GM23338 (cell line): ENCODE data around the gene NDN. TPM values are rescaled to one million over a fixed set of nuclear protein-coding genes. Genes with fewer than 3 reads are reported as not detected.

ENCODE experiments used
- ATAC-seq: fragments of 200-7000 bp; cut with Tn5 transposase; 3 replicates; pipeline ENCODE4 v1.9.1; 2020
- DNase-seq: peaks from one replicate; pipeline ENCODE4 v3.0.0-alpha.2; 2015; ENCODE audit warnings: low spot score
- H2AFZ ChIP-seq: fragments of 200-600 bp; sonication (generic); 2 replicates; pipeline ENCODE4 v1.8.0; 2016; ENCODE audit warnings: antibody characterized with exemption, mild to moderate bottlenecking, moderate library complexity
- H3F3A ChIP-seq: fragments of 200-600 bp; sonication (generic); replicated peaks from 2 replicates; pipeline ENCODE4 v1.8.0; 2017; ENCODE audit warnings: antibody characterized with exemption, mixed run types, low read depth
- H3K27ac ChIP-seq: fragments of 200-600 bp; sonication (generic); 2 replicates; pipeline ENCODE4 v1.6.1; 2016; ENCODE audit warnings: low read depth
- H3K27me3 ChIP-seq: fragments of 200-600 bp; sonication (generic); 2 replicates; pipeline ENCODE4 v1.8.0; 2016; ENCODE audit warnings: mild to moderate bottlenecking, mixed run types, moderate library complexity; ENCODE audit not compliant: insufficient read depth
- H3K36me3 ChIP-seq: fragments of 200-600 bp; sonication (generic); 2 replicates; pipeline ENCODE4 v1.8.0; 2016; ENCODE audit warnings: mild to moderate bottlenecking; ENCODE audit not compliant: insufficient read depth
- H3K4me1 ChIP-seq: fragments of 200-600 bp; sonication (generic); 2 replicates; pipeline ENCODE4 v1.8.0; 2016; ENCODE audit warnings: mild to moderate bottlenecking, moderate library complexity; ENCODE audit not compliant: insufficient read depth
- H3K4me2 ChIP-seq: fragments of 200-600 bp; sonication (generic); 2 replicates; pipeline ENCODE4 v1.7.1; 2017; ENCODE audit warnings: mixed run types
- H3K4me3 ChIP-seq: fragments of 200-600 bp; sonication (generic); 2 replicates; pipeline ENCODE4 v1.6.1; 2016; ENCODE audit warnings: mixed run types
- H3K79me2 ChIP-seq: fragments of 200-600 bp; sonication (generic); replicated peaks from 2 replicates; pipeline ENCODE4 v1.8.0; 2017; ENCODE audit warnings: mild to moderate bottlenecking; ENCODE audit not compliant: insufficient read depth
- H3K9me2 ChIP-seq: fragments of 200-600 bp; sonication (generic); 2 replicates; pipeline ENCODE4 v1.8.0; 2017; ENCODE audit not compliant: insufficient read depth
- H4K20me1 ChIP-seq: fragments of 200-600 bp; sonication (generic); replicated peaks from 2 replicates; pipeline ENCODE4 v1.8.0; 2017; ENCODE audit warnings: mild to moderate bottlenecking; ENCODE audit not compliant: insufficient read depth
- H3K27ac Mint-ChIP-seq: 2 replicates; pipeline ENCODE4 v1.8.0; 2020; ENCODE audit warnings: inconsistent platforms, mild to moderate bottlenecking, moderate library complexity, mixed read lengths
- H3K27me3 Mint-ChIP-seq: 3 replicates; pipeline ENCODE4 v1.8.0; 2022; ENCODE audit warnings: low read depth, mild to moderate bottlenecking, moderate library complexity, mixed read lengths, inconsistent platforms; ENCODE audit not compliant: insufficient read depth, poor library complexity
- H3K36me3 Mint-ChIP-seq: 3 replicates; pipeline ENCODE4 v1.8.0; 2021; ENCODE audit warnings: low read depth, mild to moderate bottlenecking, inconsistent platforms, moderate library complexity, mixed read lengths
- H3K4me1 Mint-ChIP-seq: 3 replicates; pipeline ENCODE4 v1.8.0; 2020; ENCODE audit warnings: mild to moderate bottlenecking, inconsistent platforms, mixed read lengths
- H3K4me3 Mint-ChIP-seq: 3 replicates; pipeline ENCODE4 v1.8.0; 2021; ENCODE audit warnings: moderate library complexity, mild to moderate bottlenecking, inconsistent platforms, mixed read lengths
- H3K9me3 Mint-ChIP-seq: 3 replicates; pipeline ENCODE4 v1.8.0; 2020; ENCODE audit warnings: moderate library complexity, mild to moderate bottlenecking, inconsistent platforms, mixed read lengths
- CTCF ChIP-seq, 2 experiments: fragments of 200-600 bp in 1 of 2; sonication (generic) in 1 of 2; conservative IDR thresholded peaks; 2 replicates each; pipeline versions ENCODE4 v1.5.1 to v1.6.1; 2016 to 2017; ENCODE audit warnings: antibody characterized with exemption in 2 of 2, low read depth in 2 of 2, mild to moderate bottlenecking in 2 of 2, moderate library complexity in 1 of 2
- NANOG ChIP-seq: IDR thresholded peaks from 2 replicates; pipeline ENCODE4 v1.6.1; 2016; ENCODE audit warnings: antibody characterized with exemption, borderline replicate concordance
- POLR2AphosphoS5 ChIP-seq: IDR thresholded peaks from 2 replicates; pipeline ENCODE4 v1.6.1; 2016; ENCODE audit warnings: antibody characterized with exemption, low read depth
- REST ChIP-seq: IDR thresholded peaks from one replicate; pipeline ENCODE4 v1.6.1; 2018; ENCODE audit warnings: antibody characterized with exemption; ENCODE audit not compliant: unreplicated experiment
- ZNF462 ChIP-seq: fragments of 250-450 bp; sonication (Bioruptor Pico); IDR thresholded peaks from 2 replicates; pipeline ENCODE4 v1.5.0; 2020; ENCODE audit warnings: mild to moderate bottlenecking, moderate library complexity
- polyA plus RNA-seq: library from polyadenylated mRNA; unstranded; fragments of >200 nt; fragmentation: Nextera tagmentation; extraction: Ambion mirVana; gene quantifications from 2 replicates; pipeline ENCODE4 v1.2.1, GENCODE V29; 2016
- total RNA-seq: library from RNA; depleted of rRNA; stranded (reverse); fragments of >200 nt; shearing (Covaris generic); gene quantifications from 2 replicates; pipeline ENCODE4 v1.2.3, GENCODE V29; 2014

Gene NDN
- total and polyA plus RNA-seq, 2 experiments from 2014 or later = 43.7 to 98.1 TPM

- Histone ChIP-seq H3F3A (no peaks in the 10 kb centered on the region), H4K20me1 (0 out of 2 replicates have a peak, but pooled peaks cover 5% of the 10 kb centered on the region), H3K4me2 (no peak overlapping the region), H3K9me2 (no peaks in the 10 kb centered on the region), H2AFZ (no peak overlapping the region; the same call in 1 of the 2 replicates), H3K79me2 (peaks cover 3% of the 10 kb centered on the region; the same call in 1 of the 2 replicates), H3K36me3 (no peaks in the 10 kb centered on the region), H3K27ac (no peak overlapping the region), H3K27me3 (no peaks in the 10 kb centered on the region), H3K4me1 (0 out of 2 replicates have a peak, but pooled peaks cover 3% of the 10 kb centered on the region), H3K4me3 (no peak overlapping the region)
- H3K9me3 Mint-ChIP-seq = peaks cover 80% of the 10 kb centered on the region
- H3K27ac Mint-ChIP-seq = no peak overlapping the region
- TF ChIP-seq NANOG (no peak), REST (no peak)
- H3K27me3 Mint-ChIP-seq = peaks cover 5% of the 10 kb centered on the region
- H3K4me3 Mint-ChIP-seq = no peak overlapping the region
- peaks cover 24% of the 10 kb centered on the region for H3K36me3 Mint-ChIP-seq
- DNase-seq (peak; percentile 53), ATAC-seq (peak; percentile 77)
- peaks cover 18% of the 10 kb centered on the region for H3K4me1 Mint-ChIP-seq
Observed at GRCh38 chr15:23690450-23690852, 3.3 kb upstream of the NDN start.

DNA sequence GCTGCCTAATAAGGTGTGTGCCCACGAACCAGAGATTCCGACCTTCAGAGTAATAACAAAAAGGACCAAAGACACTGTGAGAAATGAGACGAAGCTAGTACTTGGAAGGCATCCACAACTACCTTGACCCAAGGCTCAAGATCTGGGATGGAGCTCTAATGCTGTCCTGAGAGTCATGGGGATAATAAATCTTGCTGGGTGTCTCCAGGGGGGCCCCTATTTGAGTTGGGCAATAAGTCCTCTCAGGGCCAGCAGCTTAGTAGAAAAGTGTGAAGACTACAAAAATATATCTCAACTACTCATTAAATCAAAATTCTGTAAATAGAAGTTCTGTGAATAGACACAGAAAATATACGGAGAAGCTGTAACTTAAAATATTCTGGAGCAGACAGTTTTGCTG is 2.9 kb upstream of the NDN start:
- H3K9me3 Mint-ChIP-seq = peaks cover 77% of the 10 kb centered on the region
- Histone ChIP-seq H3K27me3 (no peaks in the 10 kb centered on the region), H3K4me2 (no peak overlapping the region), H3K36me3 (no peaks in the 10 kb centered on the region), H3K27ac (no peak overlapping the region), H2AFZ (no peak overlapping the region), H3F3A (no peaks in the 10 kb centered on the region), H3K4me3 (no peak overlapping the region), H3K79me2 (peaks cover 3% of the 10 kb centered on the region; the same call in 1 of the 2 replicates), H3K4me1 (0 out of 2 replicates have a peak, but pooled peaks cover 3% of the 10 kb centered on the region), H3K9me2 (no peaks in the 10 kb centered on the region), H4K20me1 (0 out of 2 replicates have a peak, but pooled peaks cover 5% of the 10 kb centered on the region)
- DNase-seq = no peak
- H3K36me3 Mint-ChIP-seq = peaks cover 20% of the 10 kb centered on the region
- ATAC-seq = no peak
- H3K27ac Mint-ChIP-seq = no peak overlapping the region
- H3K27me3 Mint-ChIP-seq = peaks cover 3% of the 10 kb centered on the region
- H3K4me3 Mint-ChIP-seq = no peak overlapping the region
- TF ChIP-seq ZNF462 (CRISPR knock-in tag) = no peak
- TF ChIP-seq CTCF (conservative IDR thresholded peaks at IDR 0.05; ENCODE audit: low read depth in 2 of 2) = no peak
- no peak for TF ChIP-seq POLR2AphosphoS5
- H3K4me1 Mint-ChIP-seq = peaks cover 18% of the 10 kb centered on the region
